Heart right ventricle (tissue), 16 donors: ENCODE data around the gene PLXNC1. TPM values are rescaled to one million over a fixed set of nuclear protein-coding genes. Genes with fewer than 3 reads are reported as not detected.

ENCODE experiments used
- ATAC-seq, 8 donors: fragments of 200-7000 bp; cut with Tn5 transposase; one replicate each; pipeline ENCODE4 v1.9.1; 2020; ENCODE audit warnings: mild to moderate bottlenecking in 8 of 8, moderate library complexity in 8 of 8, moderate number of reproducible peaks in 1 of 8
- DNase-seq, 2 donors: peaks; one replicate each; pipeline ENCODE4 v3.0.0-alpha.2; 2020
- H3K27ac ChIP-seq, 10 donors: fragments of 200-600 bp; sonication (generic) in 2 of 10; one replicate each; pipeline versions ENCODE4 v1.5.0 to v1.8.0; 2020 to 2022; ENCODE audit warnings: mild to moderate bottlenecking in 3 of 10
- H3K27me3 ChIP-seq, 7 donors: fragments of 200-600 bp; one replicate each; pipeline ENCODE4 v1.8.0; 2021 to 2022; ENCODE audit warnings: mild to moderate bottlenecking in 2 of 7
- H3K36me3 ChIP-seq, 9 donors: fragments of 200-600 bp; sonication (generic) in 1 of 9; one replicate each; pipeline versions ENCODE4 v1.5.0 to v1.8.0; 2020 to 2022; ENCODE audit warnings: mild to moderate bottlenecking in 2 of 9
- H3K4me1 ChIP-seq, 9 donors: fragments of 200-600 bp; sonication (generic) in 1 of 9; one replicate each; pipeline versions ENCODE4 v1.5.0 to v1.8.0; 2020 to 2022; ENCODE audit warnings: mild to moderate bottlenecking in 4 of 9
- H3K4me3 ChIP-seq, 10 donors: fragments of 200-600 bp; sonication (generic) in 2 of 10; one replicate each; pipeline versions ENCODE4 v1.5.0 to v1.8.0; 2020 to 2022; ENCODE audit warnings: mild to moderate bottlenecking in 7 of 10, moderate library complexity in 2 of 10
- H3K9me3 ChIP-seq, 11 donors: fragments of 200-600 bp in 10 of 11; sonication (generic) in 2 of 11; one replicate each; pipeline versions ENCODE4 v1.5.0 to v1.8.0; 2013 to 2022; ENCODE audit warnings: mild to moderate bottlenecking in 2 of 11, control low read depth in 1 of 11, moderate library complexity in 1 of 11
- CTCF ChIP-seq, 9 donors: fragments of 200-600 bp; sonication (generic) in 2 of 9; IDR thresholded peaks; one replicate each; pipeline versions ENCODE4 v1.5.0 to v1.8.0; 2021 to 2022; ENCODE audit warnings: antibody characterized with exemption in 9 of 9, mild to moderate bottlenecking in 5 of 9, moderate library complexity in 1 of 9
- WGBS, 2 donors: extraction: QIAGEN DNeasy Blood & Tissue Kit; methylation state at CpG; one replicate each; pipeline ENCODE4 v1.1.7; 2013; ENCODE audit warnings: inconsistent platforms in 1 of 2; 5-methylcytosine and 5-hydroxymethylcytosine counted together
- intact Hi-C, 10 donors: fragments of 100-400 bp; cut with DNase I; formaldehyde crosslinking; loops; one replicate each; pipeline versions ENCODE4 v1.11.1 to v1.14.2; 2022
- polyA plus RNA-seq, 2 donors: library from polyadenylated mRNA; stranded (reverse); fragments of 200-250 nt; gene quantifications; one replicate each; pipeline ENCODE4 v1.2.3, GENCODE V29; 2013
- total RNA-seq, 10 donors: library from RNA; stranded (reverse); fragmentation: NEBNext Ultra II Directional in 3 of 10; extraction: Animal tissue kit (Norgen Biotek cat#: 25700) in 3 of 10; gene quantifications; one replicate each; pipeline versions ENCODE4 v1.2.1 to v1.2.4, GENCODE V29; 2021 to 2023
- donor health status: Arrhythmogenic right ventricular cardiomyopathy.
- donor health status: ischemic (EF 13 %, LVEDD 7.1; RV severe dilation, severe dysfunction).
- donor health status: healthy with polysubstance abuse.
- donor health status: DM: no; HTN: yes; CAD: no.
- donor health status: DM: no; HTN: no; CAD: no.
- donor health status: ischemic (EF 25% LVEDD 6.9; RV normal size, moderate dysfunction).
- donor health status: ischemic (EF 25% LVEDD 5.7; RV mildly dilated, moderate dysfunction).
- donor health status: healthy.
- donor health status: DM: yes; HTN: yes; CAD: no.
- donor health status: Ischemic cardiomyopathy.
- donor health status: ischemic (EF 35%, LVEDD 5.7; RV mildly dilated, moderate dysfunction).
- donor health status: nonischemic (EF 11% LVEDD 7.7; RV severe dilation, severe dysfunction).
- donor health status: DM: yes; HTN: yes; CAD: no.
- donor health status: PGD.
- donor health status: ischemic (EF 29% LVEDD 5.4; RV normal size, mild dysfunction).
- donor health status: nonischemic (EF 23%, LVEDD 6.1; RV moderate dilation, normal function).

Gene PLXNC1
- total and polyA plus RNA-seq, 12 donors, result 0.72 to 8.5 (median 2.7) TPM

GRCh38 chr12:94143951-94144350 lies 4.4 kb upstream of the PLXNC1 start:
- 85 to 90% methylated on average over 5 of the region's 5 CpGs for WGBS, 2 donors
- no peak for DNase-seq
- Histone ChIP-seq H3K4me1 (peaks cover 0 to 16% (median under 1%) of the 10 kb centered on the region in 9 donors), H3K36me3 (no peaks in the 10 kb centered on the region), H3K9me3 (no peaks in the 10 kb centered on the region), H3K27ac (no peak overlapping the region), H3K4me3 (no peak overlapping the region), H3K27me3 (peaks cover 0 to 11% (median under 1%) of the 10 kb centered on the region in 7 donors)
- ATAC-seq, result no peak
- intact Hi-C loops, result loop anchor here in 6 of 10 donors (5.0 to 10.0 kb wide), 6 partner anchors 121 to 621 kb away; no protein-coding TSS in a partner anchor
- no peak for TF ChIP-seq CTCF (IDR thresholded peaks at IDR 0.05)

GRCh38 chr12:94144781-94145180 lies 3.6 kb upstream of the PLXNC1 start:
- no peaks in the 10 kb centered on the region for H3K36me3 ChIP-seq
- ATAC-seq (no peak), DNase-seq (no peak)
- H3K4me1 ChIP-seq, result peaks cover 5 to 24% (median 9%) of the 10 kb centered on the region in 9 donors
- no peak for TF ChIP-seq CTCF (IDR thresholded peaks at IDR 0.05)
- WGBS, 2 donors, result 68 to 73% methylated on average over 3 of the region's 3 CpGs
- peaks cover 0 to 18% (median 9%) of the 10 kb centered on the region in 7 donors for H3K27me3 ChIP-seq
- no peak overlapping the region for H3K4me3 ChIP-seq
- H3K27ac ChIP-seq, result no peak overlapping the region
- no peaks in the 10 kb centered on the region for H3K9me3 ChIP-seq
- intact Hi-C loops, result loop anchor here in 8 of 10 donors (5.0 to 10.0 kb wide), 9 partner anchors 120 to 620 kb away; no protein-coding TSS in a partner anchor

GRCh38 chr12:94145191-94145983 lies 3.0 kb upstream of the PLXNC1 start:
- no peaks in the 10 kb centered on the region for H3K36me3 ChIP-seq
- peaks cover 0 to 24% (median 12%) of the 10 kb centered on the region in 7 donors for H3K27me3 ChIP-seq
- intact Hi-C loops, result loop anchor here in 8 of 10 donors (5.0 to 10.0 kb wide), 9 partner anchors 119 to 619 kb away; no protein-coding TSS in a partner anchor
- WGBS, 2 donors, result 50 to 63% methylated on average over 12 of the region's 12 CpGs
- no peak overlapping the region for H3K4me3 ChIP-seq
- ATAC-seq, result no peak
- H3K9me3 ChIP-seq, result no peaks in the 10 kb centered on the region
- TF ChIP-seq CTCF (IDR thresholded peaks at IDR 0.05), result peak in 7 of 9 donors; percentile 34 to 61 (median 56)
- no peak overlapping the region for H3K27ac ChIP-seq
- no peak for DNase-seq
- H3K4me1 ChIP-seq, result peaks cover 5 to 29% (median 15%) of the 10 kb centered on the region in 9 donors

DNA sequence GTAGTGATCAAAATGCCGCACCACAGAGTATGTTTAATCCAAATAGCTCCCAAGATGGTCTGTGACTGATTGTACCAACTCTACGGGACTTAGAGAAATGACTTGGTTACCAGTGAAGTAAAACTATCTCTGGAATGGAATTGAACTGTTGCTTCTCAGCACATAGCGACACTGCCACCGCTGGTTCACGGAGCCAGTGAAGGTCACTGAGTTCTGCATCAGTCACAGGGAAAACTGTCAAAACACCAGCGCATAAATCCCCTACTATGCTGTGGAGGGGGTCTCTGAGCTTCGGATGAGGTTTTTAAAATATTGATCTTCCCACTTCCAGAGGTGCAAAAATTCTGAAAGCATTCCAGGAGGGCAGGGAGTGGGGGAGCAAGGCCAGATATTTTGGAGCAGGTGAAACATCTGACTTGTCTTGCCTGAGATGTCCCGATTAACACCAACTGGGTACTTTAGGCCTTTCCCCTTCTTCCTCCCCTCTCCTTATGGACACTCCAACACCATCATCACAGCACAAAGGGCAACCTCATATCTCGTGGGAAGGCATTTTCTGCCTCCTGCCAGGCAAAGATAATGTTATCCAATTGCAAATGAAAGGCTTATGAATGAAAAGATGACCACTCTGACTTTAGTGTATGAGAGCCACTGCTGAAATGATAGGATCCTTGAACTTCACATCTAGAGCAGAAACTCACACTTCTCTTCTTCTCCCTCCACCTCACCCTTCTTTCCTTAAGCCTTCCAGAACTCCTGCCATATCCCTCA lies 2.0 kb upstream of the PLXNC1 start:
- Histone ChIP-seq H3K4me1 (peaks cover 5 to 36% (median 16%) of the 10 kb centered on the region in 9 donors), H3K9me3 (no peaks in the 10 kb centered on the region), H3K27ac (no peak overlapping the region), H3K4me3 (no peak overlapping the region), H3K27me3 (peaks cover 0 to 27% (median 12%) of the 10 kb centered on the region in 7 donors), H3K36me3 (no peaks in the 10 kb centered on the region)
- ATAC-seq (no peak), DNase-seq (no peak)
- WGBS, 2 donors, result 82 to 84% methylated on average over 9 of the region's 9 CpGs
- intact Hi-C loops, result loop anchor here in 8 of 10 donors (2.0 to 10.0 kb wide), 10 partner anchors 118 to 618 kb away; no protein-coding TSS in a partner anchor
- no peak for TF ChIP-seq CTCF (IDR thresholded peaks at IDR 0.05)
